Upper lobe of left lung (tissue), 4 donors: Measurements from ENCODE around the gene MMP21.

Source experiments
- POLR2A ChIP-seq, 4 donors: fragments of 450-650 bp; IDR thresholded peaks; one replicate each; pipeline ENCODE4 v1.5.1; 2016 to 2017; ENCODE audit warnings: antibody characterized with exemption in 4 of 4, mild to moderate bottlenecking in 2 of 4
- POLR2AphosphoS5 ChIP-seq, 2 donors: sonication (generic); formaldehyde crosslinking; IDR thresholded peaks; one replicate each; pipeline ENCODE4 v1.5.1; 2017; ENCODE audit warnings: antibody characterized with exemption in 2 of 2
- TF ChIP-seq, protein P1 (sequence below), 6 experiments: fragments of 450-650 bp in 4 of 6; fragments of 200-600 bp in 2 of 6; sonication (generic) in 2 of 6; IDR thresholded peaks; one replicate each; pipeline ENCODE4 v1.5.1; 2016 to 2019; ENCODE audit warnings: antibody characterized with exemption in 6 of 6

DNA sequence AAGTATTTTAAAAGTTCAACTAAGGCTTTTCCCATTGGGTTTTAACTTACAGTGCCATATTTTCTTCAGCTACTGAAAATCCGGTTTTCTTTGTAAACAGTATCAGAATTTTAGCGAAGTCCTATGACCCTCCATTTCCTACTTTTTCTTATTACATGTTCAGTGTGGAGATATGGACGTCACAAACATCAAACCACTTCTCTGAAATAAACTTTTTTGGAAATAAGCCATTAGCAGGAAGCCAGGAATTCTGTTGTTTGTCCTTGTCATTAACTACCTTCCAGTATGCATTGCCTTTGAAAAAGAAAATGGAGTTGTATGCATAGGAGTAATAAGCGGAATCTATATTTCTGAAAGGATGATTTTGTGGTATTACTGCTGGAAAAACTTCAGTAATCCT is 9.1 kb downstream of the MMP21 start:
- no peak for TF ChIP-seq POLR2A (IDR thresholded peaks at IDR 0.05)
- TF ChIP-seq POLR2AphosphoS5 (IDR thresholded peaks at IDR 0.05) = no peak
- TF ChIP-seq, protein P1, sequence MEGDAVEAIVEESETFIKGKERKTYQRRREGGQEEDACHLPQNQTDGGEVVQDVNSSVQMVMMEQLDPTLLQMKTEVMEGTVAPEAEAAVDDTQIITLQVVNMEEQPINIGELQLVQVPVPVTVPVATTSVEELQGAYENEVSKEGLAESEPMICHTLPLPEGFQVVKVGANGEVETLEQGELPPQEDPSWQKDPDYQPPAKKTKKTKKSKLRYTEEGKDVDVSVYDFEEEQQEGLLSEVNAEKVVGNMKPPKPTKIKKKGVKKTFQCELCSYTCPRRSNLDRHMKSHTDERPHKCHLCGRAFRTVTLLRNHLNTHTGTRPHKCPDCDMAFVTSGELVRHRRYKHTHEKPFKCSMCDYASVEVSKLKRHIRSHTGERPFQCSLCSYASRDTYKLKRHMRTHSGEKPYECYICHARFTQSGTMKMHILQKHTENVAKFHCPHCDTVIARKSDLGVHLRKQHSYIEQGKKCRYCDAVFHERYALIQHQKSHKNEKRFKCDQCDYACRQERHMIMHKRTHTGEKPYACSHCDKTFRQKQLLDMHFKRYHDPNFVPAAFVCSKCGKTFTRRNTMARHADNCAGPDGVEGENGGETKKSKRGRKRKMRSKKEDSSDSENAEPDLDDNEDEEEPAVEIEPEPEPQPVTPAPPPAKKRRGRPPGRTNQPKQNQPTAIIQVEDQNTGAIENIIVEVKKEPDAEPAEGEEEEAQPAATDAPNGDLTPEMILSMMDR (IDR thresholded peaks at IDR 0.05) = no peak
